ENCODE results near the gene FHIT.

FHIT gene

DNA sequence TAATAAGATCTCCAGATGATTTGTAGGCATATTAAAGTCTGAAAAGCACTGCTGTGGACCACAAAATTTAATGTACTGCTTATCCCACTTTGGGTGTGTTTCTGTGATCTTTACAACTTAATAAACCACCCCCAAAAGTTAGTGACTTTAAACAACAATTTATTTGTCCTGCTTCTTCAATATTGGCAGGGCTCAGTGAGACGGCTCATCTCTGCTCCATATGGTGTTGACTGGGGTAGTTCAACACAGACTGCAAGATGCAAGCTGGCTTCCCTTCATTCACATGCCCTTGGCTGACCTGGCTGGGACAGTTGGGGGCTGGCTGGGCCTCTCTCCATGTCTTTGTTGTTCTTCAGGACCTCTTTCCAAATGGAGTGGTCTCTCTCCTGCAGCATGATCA, 337.8 kb downstream of the FHIT start:
- no peak for DNase-seq (ENCODE audit: low spot score)
- TF ChIP-seq, protein P1, sequence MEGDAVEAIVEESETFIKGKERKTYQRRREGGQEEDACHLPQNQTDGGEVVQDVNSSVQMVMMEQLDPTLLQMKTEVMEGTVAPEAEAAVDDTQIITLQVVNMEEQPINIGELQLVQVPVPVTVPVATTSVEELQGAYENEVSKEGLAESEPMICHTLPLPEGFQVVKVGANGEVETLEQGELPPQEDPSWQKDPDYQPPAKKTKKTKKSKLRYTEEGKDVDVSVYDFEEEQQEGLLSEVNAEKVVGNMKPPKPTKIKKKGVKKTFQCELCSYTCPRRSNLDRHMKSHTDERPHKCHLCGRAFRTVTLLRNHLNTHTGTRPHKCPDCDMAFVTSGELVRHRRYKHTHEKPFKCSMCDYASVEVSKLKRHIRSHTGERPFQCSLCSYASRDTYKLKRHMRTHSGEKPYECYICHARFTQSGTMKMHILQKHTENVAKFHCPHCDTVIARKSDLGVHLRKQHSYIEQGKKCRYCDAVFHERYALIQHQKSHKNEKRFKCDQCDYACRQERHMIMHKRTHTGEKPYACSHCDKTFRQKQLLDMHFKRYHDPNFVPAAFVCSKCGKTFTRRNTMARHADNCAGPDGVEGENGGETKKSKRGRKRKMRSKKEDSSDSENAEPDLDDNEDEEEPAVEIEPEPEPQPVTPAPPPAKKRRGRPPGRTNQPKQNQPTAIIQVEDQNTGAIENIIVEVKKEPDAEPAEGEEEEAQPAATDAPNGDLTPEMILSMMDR (IDR thresholded peaks at IDR 0.05; ENCODE audit: borderline replicate concordance, control extremely low read depth, extremely low read depth, insufficient read depth, missing control alignments) = no peak
- in situ Hi-C loops (cut with MboI; ENCODE audit: low sequenced_read_pairs, unreplicated experiment) = no loop called here

DNA sequence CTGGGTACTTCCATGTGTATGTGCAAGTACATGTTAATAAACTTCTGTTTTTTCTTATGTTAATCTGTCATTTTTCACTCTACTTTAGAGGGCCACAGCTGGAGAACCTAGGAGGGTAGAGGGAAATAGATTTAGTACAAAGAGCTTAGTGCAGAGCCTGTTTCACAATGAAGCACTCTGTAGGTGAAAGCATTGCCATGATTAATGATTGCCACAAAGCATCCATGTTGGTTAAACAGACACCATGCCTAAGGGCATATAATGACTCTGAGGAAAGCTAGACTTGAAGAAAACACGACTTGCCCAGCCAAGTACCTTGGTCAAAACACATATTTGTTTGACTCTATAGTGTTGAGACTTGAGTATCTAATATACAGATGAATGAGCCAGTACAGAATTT, 338.4 kb downstream of the FHIT start:
- TF ChIP-seq, protein P1 (IDR thresholded peaks at IDR 0.05; ENCODE audit: borderline replicate concordance, control extremely low read depth, extremely low read depth, insufficient read depth, missing control alignments) = no peak
- in situ Hi-C loops (cut with MboI; ENCODE audit: low sequenced_read_pairs, unreplicated experiment) = no loop called here
- no peak for DNase-seq (ENCODE audit: low spot score)

DNA sequence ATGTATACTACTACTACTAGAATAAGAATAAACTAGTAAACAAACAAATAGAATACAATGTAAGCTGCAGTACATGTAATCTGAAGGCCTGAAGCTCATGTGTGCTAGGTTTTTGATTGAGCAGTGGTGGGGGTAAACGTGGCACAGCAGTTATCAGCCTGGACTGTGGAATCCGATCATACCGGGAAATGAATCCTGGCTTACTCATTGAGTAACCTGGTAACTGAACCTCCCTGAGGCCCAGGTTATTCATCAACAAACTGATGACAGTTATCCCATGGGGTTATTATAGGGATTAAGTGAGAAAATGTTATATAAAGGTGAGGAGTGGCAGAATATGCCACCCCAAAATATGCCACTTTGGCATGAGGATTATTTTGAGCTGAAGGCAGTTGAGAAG, 339.1 kb downstream of the FHIT start:
- no peak for DNase-seq (ENCODE audit: low spot score)
- TF ChIP-seq, protein P1 (IDR thresholded peaks at IDR 0.05; ENCODE audit: borderline replicate concordance, control extremely low read depth, extremely low read depth, insufficient read depth, missing control alignments) = no peak
- in situ Hi-C loops (cut with MboI; ENCODE audit: low sequenced_read_pairs, unreplicated experiment) = no loop called here

DNA sequence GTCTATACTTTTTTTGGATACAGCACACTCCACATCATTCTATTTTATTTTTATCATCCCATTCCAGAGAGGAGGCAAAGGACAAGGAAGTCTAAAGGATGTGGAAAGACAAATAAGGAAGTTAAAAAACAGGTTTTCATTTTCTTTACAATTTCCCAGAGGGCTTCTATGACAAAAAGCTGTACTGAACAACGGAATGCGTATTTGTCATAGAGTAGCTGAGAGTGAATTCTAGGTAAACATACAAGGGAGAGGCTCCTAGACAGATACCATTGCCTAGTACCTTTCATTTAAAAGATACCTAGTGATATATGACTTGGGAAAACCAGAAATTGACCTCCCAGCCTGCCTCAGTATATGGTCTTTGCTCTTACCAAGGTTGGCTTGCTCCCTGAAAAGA, 341.7 kb downstream of the FHIT start:
- DNase-seq (ENCODE audit: low spot score) = no peak
- TF ChIP-seq, protein P1 (IDR thresholded peaks at IDR 0.05; ENCODE audit: borderline replicate concordance, control extremely low read depth, extremely low read depth, insufficient read depth, missing control alignments) = no peak
- in situ Hi-C loops (cut with MboI; ENCODE audit: low sequenced_read_pairs, unreplicated experiment) = no loop called here

DNA sequence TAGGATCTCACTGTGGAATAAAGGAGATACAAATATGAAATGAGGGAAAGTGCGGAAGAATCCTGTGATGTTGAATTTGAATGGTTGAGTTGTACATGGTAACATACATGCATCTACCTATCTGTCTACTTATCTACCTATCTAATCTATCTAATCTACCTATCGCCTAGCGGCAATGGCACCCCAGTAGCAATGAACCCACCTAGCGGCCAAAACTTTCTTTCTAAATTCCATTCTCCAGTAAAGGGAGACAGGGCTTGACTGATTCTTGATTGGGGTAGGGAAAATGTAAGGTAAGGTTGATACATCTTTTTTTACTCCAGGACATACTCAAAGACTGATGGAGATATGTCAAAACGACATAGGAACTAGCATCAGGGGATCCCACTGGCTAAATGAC, 345.0 kb downstream of the FHIT start:
- TF ChIP-seq, protein P1 (IDR thresholded peaks at IDR 0.05; ENCODE audit: borderline replicate concordance, control extremely low read depth, extremely low read depth, insufficient read depth, missing control alignments) = no peak
- in situ Hi-C loops (cut with MboI; ENCODE audit: low sequenced_read_pairs, unreplicated experiment) = no loop called here
- DNase-seq (ENCODE audit: low spot score) = no peak

DNA sequence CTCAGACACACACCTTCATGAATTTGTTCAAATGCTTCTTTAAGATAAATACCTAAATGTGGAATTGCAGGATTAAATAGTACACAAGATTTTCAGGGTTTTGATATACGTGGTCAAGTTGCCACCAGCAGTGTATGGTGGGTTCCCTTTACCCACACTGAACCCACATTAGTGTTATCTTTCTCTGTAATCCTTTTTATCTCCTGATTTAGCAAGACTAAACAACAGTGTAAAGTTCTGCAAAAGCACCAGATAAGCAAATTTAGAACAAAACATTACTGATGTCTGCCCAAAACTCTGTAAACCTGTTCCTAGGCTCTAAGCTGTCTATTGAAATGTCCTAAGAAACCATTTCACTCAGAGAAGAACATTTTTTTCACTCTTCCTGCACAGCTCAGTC, 352.9 kb downstream of the FHIT start:
- TF ChIP-seq, protein P1 (IDR thresholded peaks at IDR 0.05; ENCODE audit: borderline replicate concordance, control extremely low read depth, extremely low read depth, insufficient read depth, missing control alignments) = no peak
- in situ Hi-C loops (cut with MboI; ENCODE audit: low sequenced_read_pairs, unreplicated experiment) = no loop called here
- DNase-seq (ENCODE audit: low spot score) = no peak

DNA sequence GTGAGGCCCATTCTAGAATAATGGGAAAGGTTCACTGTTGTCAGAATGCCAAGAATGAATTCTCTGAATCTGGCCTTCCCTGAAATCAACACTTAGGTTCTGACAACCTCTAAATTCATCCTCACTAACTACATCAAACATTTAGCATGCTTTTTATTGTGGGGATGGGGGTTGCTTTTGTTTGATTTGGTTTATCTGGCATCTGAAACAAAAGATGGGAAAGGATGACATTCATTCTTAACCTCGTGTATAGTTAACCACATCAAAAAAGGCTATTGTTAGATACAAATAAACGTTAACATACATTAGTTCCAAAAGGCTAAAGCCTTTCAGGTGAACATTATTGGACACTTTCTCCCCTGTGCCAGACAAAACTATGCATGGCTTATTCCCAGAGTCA, 357.3 kb downstream of the FHIT start:
- DNase-seq (ENCODE audit: low spot score) = no peak
- in situ Hi-C loops (cut with MboI; ENCODE audit: low sequenced_read_pairs, unreplicated experiment) = no loop called here
- TF ChIP-seq, protein P1 (IDR thresholded peaks at IDR 0.05; ENCODE audit: borderline replicate concordance, control extremely low read depth, extremely low read depth, insufficient read depth, missing control alignments) = no peak
